Erythroblast (primary cell): ENCODE data around the gene SDHC.

Source experiments
- GATA1 ChIP-seq: IDR thresholded peaks from 2 replicates; pipeline ENCODE4 v1.6.1; 2011; ENCODE audit warnings: low read depth, mild to moderate bottlenecking, control low read depth, low read length, moderate library complexity
- POLR2A ChIP-seq: IDR thresholded peaks from 2 replicates; pipeline ENCODE4 v1.6.1; 2011; ENCODE audit warnings: mild to moderate bottlenecking, low read length

DNA sequence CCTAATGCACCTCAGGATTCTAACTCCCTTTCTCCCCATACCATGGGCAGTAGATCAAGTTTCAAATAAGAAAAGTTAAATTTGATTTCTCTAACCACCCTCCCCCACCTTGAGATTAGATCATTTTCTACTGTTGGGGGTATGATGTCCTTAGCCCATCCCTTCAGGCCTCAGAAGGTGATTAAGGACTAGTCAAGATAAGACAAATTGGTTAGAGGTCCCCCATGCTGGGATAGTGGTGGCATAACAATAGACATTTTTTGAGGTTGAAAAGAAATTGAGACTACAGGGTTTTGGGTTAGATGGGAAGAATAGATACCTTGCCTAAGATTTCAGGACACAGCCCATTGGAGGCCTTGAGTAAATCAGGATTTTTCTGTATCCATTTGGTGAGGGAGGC lies 51.0 kb downstream of the SDHC start:
- TF ChIP-seq POLR2A (no peak), GATA1 (no peak)
